HEK293 (cell line): ENCODE measurements around the gene MMADHC.

ENCODE experiments used
- IKZF3 ChIP-seq: fragments of 450-650 bp; IDR thresholded peaks from 2 replicates; pipeline ENCODE4 v1.5.0; 2018; ENCODE audit warnings: missing biosample characterization, mild to moderate bottlenecking, missing genetic modification characterization, moderate library complexity
- KLF16 ChIP-seq: fragments of 450-650 bp; formaldehyde crosslinking; IDR thresholded peaks from 2 replicates; pipeline ENCODE4 v1.5.1; 2017; ENCODE audit warnings: missing biosample characterization, missing genetic modification characterization
- KLF8 ChIP-seq: fragments of 450-650 bp; formaldehyde crosslinking; IDR thresholded peaks from 2 replicates; pipeline ENCODE4 v1.5.1; 2016; ENCODE audit warnings: missing biosample characterization, missing genetic modification characterization
- KLF9 ChIP-seq: fragments of 450-650 bp; formaldehyde crosslinking; IDR thresholded peaks from 2 replicates; pipeline ENCODE4 v1.5.1; 2016; ENCODE audit warnings: missing biosample characterization, missing genetic modification characterization, low read depth
- MZF1 ChIP-seq: fragments of 450-650 bp; formaldehyde crosslinking; IDR thresholded peaks from 2 replicates; pipeline ENCODE4 v1.5.1; 2017; ENCODE audit warnings: missing biosample characterization, missing genetic modification characterization, borderline replicate concordance
- PRDM1 ChIP-seq: fragments of 450-650 bp; formaldehyde crosslinking; IDR thresholded peaks from 2 replicates; pipeline ENCODE4; 2016; ENCODE audit warnings: missing biosample characterization, missing genetic modification characterization
- TRIM28 ChIP-seq: IDR thresholded peaks from 2 replicates; pipeline ENCODE4 v1.6.1; 2011; ENCODE audit warnings: low read length, control low read depth, borderline replicate concordance
- YY2 ChIP-seq: fragments of 450-650 bp; formaldehyde crosslinking; IDR thresholded peaks from 2 replicates; pipeline ENCODE4 v1.5.1; 2016; ENCODE audit warnings: missing biosample characterization, missing genetic modification characterization
- ZEB2 ChIP-seq: fragments of 450-650 bp; formaldehyde crosslinking; IDR thresholded peaks from 2 replicates; pipeline ENCODE4 v1.5.1; 2016; ENCODE audit warnings: missing biosample characterization, missing genetic modification characterization
- ZNF10 ChIP-seq: fragments of 450-650 bp; formaldehyde crosslinking; IDR thresholded peaks from 2 replicates; pipeline ENCODE4 v1.5.1; 2017; ENCODE audit warnings: missing biosample characterization, missing genetic modification characterization
- ZNF112 ChIP-seq: fragments of 450-650 bp; formaldehyde crosslinking; IDR thresholded peaks from 2 replicates; pipeline ENCODE4 v1.5.0; 2017; ENCODE audit warnings: missing biosample characterization, missing genetic modification characterization
- ZNF138 ChIP-seq: fragments of 450-650 bp; formaldehyde crosslinking; IDR thresholded peaks from 2 replicates; pipeline ENCODE4 v1.5.1; 2016; ENCODE audit warnings: missing biosample characterization, missing genetic modification characterization, borderline replicate concordance
- ZNF146 ChIP-seq: fragments of 450-650 bp; formaldehyde crosslinking; IDR thresholded peaks from 2 replicates; pipeline ENCODE4 v1.5.1; 2016; ENCODE audit warnings: missing biosample characterization, missing genetic modification characterization
- ZNF2 ChIP-seq: fragments of 450-650 bp; formaldehyde crosslinking; IDR thresholded peaks from 2 replicates; pipeline ENCODE4 v1.5.1; 2016; ENCODE audit warnings: missing biosample characterization, missing genetic modification characterization
- ZNF214 ChIP-seq: fragments of 450-650 bp; formaldehyde crosslinking; IDR thresholded peaks from 2 replicates; pipeline ENCODE4 v1.5.1; 2017; ENCODE audit warnings: missing biosample characterization, mild to moderate bottlenecking, missing genetic modification characterization, borderline replicate concordance
- ZNF24 ChIP-seq: fragments of 450-650 bp; formaldehyde crosslinking; IDR thresholded peaks from 2 replicates; pipeline ENCODE4 v1.5.1; 2016; ENCODE audit warnings: missing biosample characterization, missing genetic modification characterization
- ZNF292 ChIP-seq: fragments of 450-650 bp; formaldehyde crosslinking; IDR thresholded peaks from 2 replicates; pipeline ENCODE4 v1.5.1; 2016; ENCODE audit warnings: low read depth, missing biosample characterization, missing genetic modification characterization, borderline replicate concordance
- ZNF302 ChIP-seq: fragments of 450-650 bp; formaldehyde crosslinking; IDR thresholded peaks from 2 replicates; pipeline ENCODE4 v1.5.1; 2016; ENCODE audit warnings: missing biosample characterization, missing genetic modification characterization, low read depth
- ZNF341 ChIP-seq: fragments of 450-650 bp; formaldehyde crosslinking; IDR thresholded peaks from 2 replicates; pipeline ENCODE4; 2016; ENCODE audit warnings: low read depth, missing biosample characterization, missing genetic modification characterization
- ZNF391 ChIP-seq: fragments of 450-650 bp; formaldehyde crosslinking; IDR thresholded peaks from 2 replicates; pipeline ENCODE4 v1.5.1; 2016; ENCODE audit warnings: low read depth, missing biosample characterization, missing genetic modification characterization, borderline replicate concordance
- ZNF404 ChIP-seq: fragments of 450-650 bp; formaldehyde crosslinking; IDR thresholded peaks from 2 replicates; pipeline ENCODE4 v1.5.1; 2017; ENCODE audit warnings: missing biosample characterization, missing genetic modification characterization
- ZNF473 ChIP-seq: fragments of 450-650 bp; formaldehyde crosslinking; IDR thresholded peaks from 2 replicates; pipeline ENCODE4 v1.5.1; 2017; ENCODE audit warnings: missing biosample characterization, missing genetic modification characterization
- ZNF529 ChIP-seq: fragments of 450-650 bp; formaldehyde crosslinking; IDR thresholded peaks from 2 replicates; pipeline ENCODE4 v1.5.1; 2017; ENCODE audit warnings: missing genetic modification characterization, missing biosample characterization; ENCODE audit not compliant: insufficient replicate concordance
- ZNF548 ChIP-seq: fragments of 450-650 bp; formaldehyde crosslinking; IDR thresholded peaks from 2 replicates; pipeline ENCODE4 v1.5.1; 2016; ENCODE audit warnings: missing biosample characterization, missing genetic modification characterization
- ZNF561 ChIP-seq: fragments of 450-650 bp; IDR thresholded peaks from 2 replicates; pipeline ENCODE4 v1.5.1; 2018; ENCODE audit warnings: missing biosample characterization, missing genetic modification characterization, borderline replicate concordance
- ZNF585B ChIP-seq: fragments of 450-650 bp; formaldehyde crosslinking; IDR thresholded peaks from 2 replicates; pipeline ENCODE4 v1.5.1; 2016; ENCODE audit warnings: missing biosample characterization, missing genetic modification characterization
- ZNF658 ChIP-seq: fragments of 450-650 bp; formaldehyde crosslinking; IDR thresholded peaks from 2 replicates; pipeline ENCODE4; 2016; ENCODE audit warnings: missing biosample characterization, missing genetic modification characterization
- ZNF768 ChIP-seq: fragments of 450-650 bp; formaldehyde crosslinking; IDR thresholded peaks from 2 replicates; pipeline ENCODE4 v1.5.1; 2018; ENCODE audit warnings: missing biosample characterization, mild to moderate bottlenecking, missing genetic modification characterization
- ZNF785 ChIP-seq: fragments of 450-650 bp; formaldehyde crosslinking; IDR thresholded peaks from 2 replicates; pipeline ENCODE4 v1.5.1; 2016; ENCODE audit warnings: missing biosample characterization, missing genetic modification characterization
- ZNF830 ChIP-seq: fragments of 450-650 bp; IDR thresholded peaks from 2 replicates; pipeline ENCODE4 v1.5.0; 2018; ENCODE audit warnings: missing biosample characterization, missing genetic modification characterization, low read depth, mild to moderate bottlenecking, moderate library complexity
- ZSCAN30 ChIP-seq: fragments of 450-650 bp; IDR thresholded peaks from 2 replicates; pipeline ENCODE4 v1.5.1; 2018; ENCODE audit warnings: missing biosample characterization, mild to moderate bottlenecking, missing genetic modification characterization, moderate library complexity
- TF ChIP-seq, protein P1 (sequence below): fragments of 450-650 bp; formaldehyde crosslinking; IDR thresholded peaks from 2 replicates; pipeline ENCODE4 v1.5.1; 2016; ENCODE audit warnings: missing biosample characterization, missing genetic modification characterization
- TF ChIP-seq, protein P2 (sequence below): fragments of 450-650 bp; formaldehyde crosslinking; IDR thresholded peaks from 2 replicates; pipeline ENCODE4 v1.5.1; 2016; ENCODE audit warnings: missing biosample characterization, missing genetic modification characterization
- TF ChIP-seq, protein P3 (sequence below): fragments of 450-650 bp; formaldehyde crosslinking; IDR thresholded peaks from 2 replicates; pipeline ENCODE4 v1.5.1; 2016; ENCODE audit warnings: missing biosample characterization, missing genetic modification characterization
- TF ChIP-seq, protein P4 (sequence below): fragments of 450-650 bp; IDR thresholded peaks from 2 replicates; pipeline ENCODE4 v1.5.1; 2018; ENCODE audit warnings: missing biosample characterization, missing genetic modification characterization
- TF ChIP-seq, protein P5 (sequence below): fragments of 450-650 bp; formaldehyde crosslinking; IDR thresholded peaks from 2 replicates; pipeline ENCODE4 v1.5.1; 2016; ENCODE audit warnings: missing biosample characterization, missing genetic modification characterization

The MMADHC gene

DNA sequence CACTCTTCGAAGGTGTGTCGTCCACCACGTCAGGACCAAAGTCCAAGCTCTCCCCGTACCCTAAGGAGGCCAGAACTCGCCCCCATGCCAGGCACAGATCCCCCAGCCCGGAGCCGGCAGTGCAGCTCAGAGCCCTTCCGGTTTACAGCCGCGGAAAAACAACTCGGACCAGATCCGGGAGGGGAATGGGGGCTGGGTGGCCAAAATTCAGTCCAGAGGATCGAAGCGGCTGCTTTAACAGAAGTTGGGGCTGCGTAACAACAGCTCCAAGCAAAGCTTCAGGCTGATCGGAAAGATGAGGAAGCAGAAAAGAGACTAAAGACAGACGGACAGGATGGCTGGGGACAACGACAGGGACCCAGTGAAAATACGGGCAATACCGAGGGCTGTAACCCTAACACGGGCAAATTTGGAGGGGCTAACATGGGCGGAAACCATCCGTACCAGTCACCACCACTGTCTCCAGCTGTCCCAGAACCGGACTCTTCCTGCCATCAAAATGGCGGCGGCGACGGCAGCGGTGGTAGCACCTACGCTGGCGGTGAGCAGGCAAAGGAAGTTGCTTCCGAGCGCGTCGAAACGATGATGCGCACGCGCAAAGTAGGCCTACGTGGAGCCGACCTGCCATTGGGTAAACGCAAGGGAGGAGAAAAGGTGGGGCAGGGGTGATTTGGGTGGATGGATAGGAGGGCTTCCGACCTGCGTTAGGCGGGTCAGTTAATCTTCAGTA is at the start of gene MMADHC (continued):
- no peak for TF ChIP-seq IKZF3 (tag by site-specific recombination)
- peak; percentile 54; the same call in 1 of the 2 replicates for TF ChIP-seq ZNF2 (tag by site-specific recombination)
- TF ChIP-seq, protein P1, sequence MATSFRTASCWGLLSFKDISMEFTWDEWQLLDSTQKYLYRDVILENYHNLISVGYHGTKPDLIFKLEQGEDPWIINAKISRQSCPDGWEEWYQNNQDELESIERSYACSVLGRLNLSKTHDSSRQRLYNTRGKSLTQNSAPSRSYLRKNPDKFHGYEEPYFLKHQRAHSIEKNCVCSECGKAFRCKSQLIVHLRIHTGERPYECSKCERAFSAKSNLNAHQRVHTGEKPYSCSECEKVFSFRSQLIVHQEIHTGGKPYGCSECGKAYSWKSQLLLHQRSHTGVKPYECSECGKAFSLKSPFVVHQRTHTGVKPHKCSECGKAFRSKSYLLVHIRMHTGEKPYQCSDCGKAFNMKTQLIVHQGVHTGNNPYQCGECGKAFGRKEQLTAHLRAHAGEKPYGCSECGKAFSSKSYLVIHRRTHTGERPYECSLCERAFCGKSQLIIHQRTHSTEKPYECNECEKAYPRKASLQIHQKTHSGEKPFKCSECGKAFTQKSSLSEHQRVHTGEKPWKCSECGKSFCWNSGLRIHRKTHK (tag by site-specific recombination), result no peak
- TF ChIP-seq TRIM28, result no peak
- TF ChIP-seq ZNF391 (tag by site-specific recombination), result no peak
- TF ChIP-seq ZNF138 (tag by site-specific recombination), result no peak
- TF ChIP-seq ZNF785, result no peak
- no peak for TF ChIP-seq ZSCAN30 (tag by site-specific recombination)
- peak; percentile 40; the same call in 1 of the 2 replicates for TF ChIP-seq ZNF24 (tag by site-specific recombination)
- no peak for TF ChIP-seq ZNF658
- no peak for TF ChIP-seq ZNF529 (tag by site-specific recombination)
- no peak for TF ChIP-seq ZNF830 (tag by site-specific recombination)
- TF ChIP-seq, protein P2, sequence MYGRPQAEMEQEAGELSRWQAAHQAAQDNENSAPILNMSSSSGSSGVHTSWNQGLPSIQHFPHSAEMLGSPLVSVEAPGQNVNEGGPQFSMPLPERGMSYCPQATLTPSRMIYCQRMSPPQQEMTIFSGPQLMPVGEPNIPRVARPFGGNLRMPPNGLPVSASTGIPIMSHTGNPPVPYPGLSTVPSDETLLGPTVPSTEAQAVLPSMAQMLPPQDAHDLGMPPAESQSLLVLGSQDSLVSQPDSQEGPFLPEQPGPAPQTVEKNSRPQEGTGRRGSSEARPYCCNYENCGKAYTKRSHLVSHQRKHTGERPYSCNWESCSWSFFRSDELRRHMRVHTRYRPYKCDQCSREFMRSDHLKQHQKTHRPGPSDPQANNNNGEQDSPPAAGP (tag by site-specific recombination), result no peak
- peak; percentile 72; the same call in 1 of the 2 replicates for TF ChIP-seq MZF1
- TF ChIP-seq ZNF214 (tag by site-specific recombination), result no peak
- no peak for TF ChIP-seq ZNF548 (tag by site-specific recombination)
- TF ChIP-seq ZNF561, result no peak
- peak; percentile 90 for TF ChIP-seq YY2 (tag by site-specific recombination)
- TF ChIP-seq PRDM1 (tag by site-specific recombination), result no peak
- TF ChIP-seq ZEB2, result no peak
- TF ChIP-seq ZNF146, result no peak
- no peak for TF ChIP-seq ZNF292 (tag by site-specific recombination)
- no peak; the same call in 1 of the 2 replicates for TF ChIP-seq KLF16 (tag by site-specific recombination)
- TF ChIP-seq KLF8 (tag by site-specific recombination), result no peak; the same call in 1 of the 2 replicates
- no peak for TF ChIP-seq ZNF404 (tag by site-specific recombination)
- TF ChIP-seq ZNF112 (tag by site-specific recombination), result no peak
- 0 out of 2 replicates have a peak, but pooled peaks have one; percentile 16 for TF ChIP-seq ZNF341 (tag by site-specific recombination)
- TF ChIP-seq ZNF473 (tag by site-specific recombination), result no peak
- TF ChIP-seq, protein P3, sequence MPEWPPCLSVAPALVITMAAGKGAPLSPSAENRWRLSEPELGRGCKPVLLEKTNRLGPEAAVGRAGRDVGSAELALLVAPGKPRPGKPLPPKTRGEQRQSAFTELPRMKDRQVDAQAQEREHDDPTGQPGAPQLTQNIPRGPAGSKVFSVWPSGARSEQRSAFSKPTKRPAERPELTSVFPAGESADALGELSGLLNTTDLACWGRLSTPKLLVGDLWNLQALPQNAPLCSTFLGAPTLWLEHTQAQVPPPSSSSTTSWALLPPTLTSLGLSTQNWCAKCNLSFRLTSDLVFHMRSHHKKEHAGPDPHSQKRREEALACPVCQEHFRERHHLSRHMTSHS (tag by site-specific recombination), result no peak
- TF ChIP-seq KLF9 (tag by site-specific recombination), result peak; percentile 10; the same call in 1 of the 2 replicates
- no peak for TF ChIP-seq ZNF302 (tag by site-specific recombination)
- TF ChIP-seq ZNF585B (tag by site-specific recombination), result no peak
- TF ChIP-seq ZNF768 (tag by site-specific recombination), result no peak
- TF ChIP-seq, protein P4, sequence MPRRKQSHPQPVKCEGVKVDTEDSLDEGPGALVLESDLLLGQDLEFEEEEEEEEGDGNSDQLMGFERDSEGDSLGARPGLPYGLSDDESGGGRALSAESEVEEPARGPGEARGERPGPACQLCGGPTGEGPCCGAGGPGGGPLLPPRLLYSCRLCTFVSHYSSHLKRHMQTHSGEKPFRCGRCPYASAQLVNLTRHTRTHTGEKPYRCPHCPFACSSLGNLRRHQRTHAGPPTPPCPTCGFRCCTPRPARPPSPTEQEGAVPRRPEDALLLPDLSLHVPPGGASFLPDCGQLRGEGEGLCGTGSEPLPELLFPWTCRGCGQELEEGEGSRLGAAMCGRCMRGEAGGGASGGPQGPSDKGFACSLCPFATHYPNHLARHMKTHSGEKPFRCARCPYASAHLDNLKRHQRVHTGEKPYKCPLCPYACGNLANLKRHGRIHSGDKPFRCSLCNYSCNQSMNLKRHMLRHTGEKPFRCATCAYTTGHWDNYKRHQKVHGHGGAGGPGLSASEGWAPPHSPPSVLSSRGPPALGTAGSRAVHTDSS (tag by site-specific recombination), result no peak
- no peak; the same call in 1 of the 2 replicates for TF ChIP-seq ZNF10 (tag by site-specific recombination)
- TF ChIP-seq, protein P5, sequence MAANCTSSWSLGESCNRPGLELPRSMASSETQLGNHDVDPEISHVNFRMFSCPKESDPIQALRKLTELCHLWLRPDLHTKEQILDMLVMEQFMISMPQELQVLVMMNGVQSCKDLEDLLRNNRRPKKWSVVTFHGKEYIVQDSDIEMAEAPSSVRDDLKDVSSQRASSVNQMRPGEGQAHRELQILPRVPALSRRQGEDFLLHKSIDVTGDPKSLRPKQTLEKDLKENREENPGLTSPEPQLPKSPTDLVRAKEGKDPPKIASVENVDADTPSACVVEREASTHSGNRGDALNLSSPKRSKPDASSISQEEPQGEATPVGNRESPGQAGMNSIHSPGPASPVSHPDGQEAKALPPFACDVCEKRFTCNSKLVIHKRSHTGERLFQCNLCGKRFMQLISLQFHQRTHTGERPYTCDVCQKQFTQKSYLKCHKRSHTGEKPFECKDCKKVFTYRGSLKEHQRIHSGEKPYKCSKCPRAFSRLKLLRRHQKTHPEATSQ, result no peak
